Measurements from ENCODE around the gene PYY.

PYY gene

GRCh38 chr17:43918026-43918389 is 35.7 kb downstream of the PYY start:
- no peak for TF ChIP-seq TAF1 (IDR thresholded peaks at IDR 0.05; ENCODE audit: low read depth)
- TF ChIP-seq EGR1 (IDR thresholded peaks at IDR 0.05), result no peak
- TF ChIP-seq MAX (IDR thresholded peaks at IDR 0.05), result no peak
- no peak for TF ChIP-seq TEAD4 (IDR thresholded peaks at IDR 0.05)
- no peak for TF ChIP-seq TCF12 (IDR thresholded peaks at IDR 0.05; ENCODE audit: low read depth)
- TF ChIP-seq RAD21 (IDR thresholded peaks at IDR 0.05; ENCODE audit: low read depth), result no peak
- no peak for TF ChIP-seq EP300 (IDR thresholded peaks at IDR 0.05; ENCODE audit: borderline replicate concordance)
- TF ChIP-seq ZBTB7A (IDR thresholded peaks at IDR 0.05; ENCODE audit: low read depth), result no peak
- TF ChIP-seq USF1 (IDR thresholded peaks at IDR 0.05), result no peak
- TF ChIP-seq, protein P1, sequence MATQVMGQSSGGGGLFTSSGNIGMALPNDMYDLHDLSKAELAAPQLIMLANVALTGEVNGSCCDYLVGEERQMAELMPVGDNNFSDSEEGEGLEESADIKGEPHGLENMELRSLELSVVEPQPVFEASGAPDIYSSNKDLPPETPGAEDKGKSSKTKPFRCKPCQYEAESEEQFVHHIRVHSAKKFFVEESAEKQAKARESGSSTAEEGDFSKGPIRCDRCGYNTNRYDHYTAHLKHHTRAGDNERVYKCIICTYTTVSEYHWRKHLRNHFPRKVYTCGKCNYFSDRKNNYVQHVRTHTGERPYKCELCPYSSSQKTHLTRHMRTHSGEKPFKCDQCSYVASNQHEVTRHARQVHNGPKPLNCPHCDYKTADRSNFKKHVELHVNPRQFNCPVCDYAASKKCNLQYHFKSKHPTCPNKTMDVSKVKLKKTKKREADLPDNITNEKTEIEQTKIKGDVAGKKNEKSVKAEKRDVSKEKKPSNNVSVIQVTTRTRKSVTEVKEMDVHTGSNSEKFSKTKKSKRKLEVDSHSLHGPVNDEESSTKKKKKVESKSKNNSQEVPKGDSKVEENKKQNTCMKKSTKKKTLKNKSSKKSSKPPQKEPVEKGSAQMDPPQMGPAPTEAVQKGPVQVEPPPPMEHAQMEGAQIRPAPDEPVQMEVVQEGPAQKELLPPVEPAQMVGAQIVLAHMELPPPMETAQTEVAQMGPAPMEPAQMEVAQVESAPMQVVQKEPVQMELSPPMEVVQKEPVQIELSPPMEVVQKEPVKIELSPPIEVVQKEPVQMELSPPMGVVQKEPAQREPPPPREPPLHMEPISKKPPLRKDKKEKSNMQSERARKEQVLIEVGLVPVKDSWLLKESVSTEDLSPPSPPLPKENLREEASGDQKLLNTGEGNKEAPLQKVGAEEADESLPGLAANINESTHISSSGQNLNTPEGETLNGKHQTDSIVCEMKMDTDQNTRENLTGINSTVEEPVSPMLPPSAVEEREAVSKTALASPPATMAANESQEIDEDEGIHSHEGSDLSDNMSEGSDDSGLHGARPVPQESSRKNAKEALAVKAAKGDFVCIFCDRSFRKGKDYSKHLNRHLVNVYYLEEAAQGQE (IDR thresholded peaks at IDR 0.05; ENCODE audit: low read depth), result no peak
- no peak for TF ChIP-seq FOXM1 (IDR thresholded peaks at IDR 0.05; ENCODE audit: borderline replicate concordance, low read depth)
- no peak for TF ChIP-seq CREB1 (IDR thresholded peaks at IDR 0.05; ENCODE audit: low read depth)
- TF ChIP-seq NFIC (IDR thresholded peaks at IDR 0.05), result no peak
- TF ChIP-seq CEBPB (IDR thresholded peaks at IDR 0.05), result no peak
- TF ChIP-seq YY1 (IDR thresholded peaks at IDR 0.05; ENCODE audit: low read depth), result no peak

- TF ChIP-seq, protein P1 (IDR thresholded peaks at IDR 0.05; ENCODE audit: low read depth), result no peak
- TF ChIP-seq EGR1 (IDR thresholded peaks at IDR 0.05) (no peak), ZBTB7A (IDR thresholded peaks at IDR 0.05; ENCODE audit: low read depth) (no peak), MAX (IDR thresholded peaks at IDR 0.05) (no peak), TEAD4 (IDR thresholded peaks at IDR 0.05) (no peak), TAF1 (IDR thresholded peaks at IDR 0.05; ENCODE audit: low read depth) (no peak), EP300 (IDR thresholded peaks at IDR 0.05; ENCODE audit: borderline replicate concordance) (no peak), NFIC (IDR thresholded peaks at IDR 0.05) (no peak), CEBPB (IDR thresholded peaks at IDR 0.05) (no peak), RAD21 (IDR thresholded peaks at IDR 0.05; ENCODE audit: low read depth) (no peak), CREB1 (IDR thresholded peaks at IDR 0.05; ENCODE audit: low read depth) (no peak), FOXM1 (IDR thresholded peaks at IDR 0.05; ENCODE audit: borderline replicate concordance, low read depth) (no peak), YY1 (IDR thresholded peaks at IDR 0.05; ENCODE audit: low read depth) (no peak), TCF12 (IDR thresholded peaks at IDR 0.05; ENCODE audit: low read depth) (no peak), USF1 (IDR thresholded peaks at IDR 0.05) (no peak)
These were observed 36.3 kb downstream of the PYY start for GRCh38 chr17:43917348-43918025.

DNA sequence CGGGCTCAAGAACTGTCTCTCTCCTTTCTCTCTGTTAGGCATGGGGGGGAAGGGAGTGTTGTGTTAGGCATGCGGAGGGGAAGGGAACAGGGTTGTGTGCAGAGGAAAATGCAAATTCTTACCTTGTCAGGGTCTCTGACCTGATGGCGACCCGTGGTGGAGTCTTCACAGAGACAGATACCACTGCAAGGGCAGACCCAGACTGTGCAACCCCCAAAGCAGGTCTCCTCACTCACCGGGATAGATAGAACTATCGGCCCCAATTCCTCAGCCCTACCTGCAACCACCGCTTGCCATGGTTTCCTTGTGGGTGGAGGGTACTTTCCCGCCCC is 36.8 kb downstream of the PYY start:
- TF ChIP-seq YY1 (IDR thresholded peaks at IDR 0.05; ENCODE audit: low read depth) (no peak), CEBPB (IDR thresholded peaks at IDR 0.05) (no peak), CREB1 (IDR thresholded peaks at IDR 0.05; ENCODE audit: low read depth) (no peak), RAD21 (IDR thresholded peaks at IDR 0.05; ENCODE audit: low read depth) (no peak), FOXM1 (IDR thresholded peaks at IDR 0.05; ENCODE audit: borderline replicate concordance, low read depth) (no peak), TEAD4 (IDR thresholded peaks at IDR 0.05) (no peak), USF1 (IDR thresholded peaks at IDR 0.05) (no peak), TAF1 (IDR thresholded peaks at IDR 0.05; ENCODE audit: low read depth) (no peak), MAX (IDR thresholded peaks at IDR 0.05) (no peak), ZBTB7A (IDR thresholded peaks at IDR 0.05; ENCODE audit: low read depth) (no peak), TCF12 (IDR thresholded peaks at IDR 0.05; ENCODE audit: low read depth) (no peak), EP300 (IDR thresholded peaks at IDR 0.05; ENCODE audit: borderline replicate concordance) (no peak), NFIC (IDR thresholded peaks at IDR 0.05) (no peak), EGR1 (IDR thresholded peaks at IDR 0.05) (no peak)
- TF ChIP-seq, protein P1 (IDR thresholded peaks at IDR 0.05; ENCODE audit: low read depth), result no peak

Data from Ishikawa (cell line).